GM12878 (cell line): ENCODE measurements around the gene LONP1. TPM values are rescaled to one million over a fixed set of nuclear protein-coding genes. Genes with fewer than 3 reads are reported as not detected.

Source experiments
- ATAC-seq: fragments of 200-7000 bp; cut with Tn5 transposase; 3 replicates; pipeline ENCODE4 v1.9.1; 2020; ENCODE audit warnings: mild to moderate bottlenecking, moderate library complexity
- BruUV-seq: library from RNA; stranded (reverse); fragments of 400-500 nt; replicated peaks from 2 replicates; lab custom pipeline; 2021; lab: Mats Ljungman, UMichigan
- CTCF ChIA-PET: fragments of 300-600 bp; sonication (Branson Sonifier 250); formaldehyde crosslinking; extraction: SDS; loops from one replicate; lab custom pipeline; 2021; ENCODE audit warnings: inconsistent platforms; lab: Yijun Ruan, JAX
- POLR2A ChIA-PET: fragments of 350-600 bp; formaldehyde crosslinking; extraction: SDS; loops from one replicate; lab custom pipeline; 2021; ENCODE audit warnings: inconsistent platforms; lab: Charles Lee
- RAD21 ChIA-PET: fragments of 300-600 bp; sonication (Branson Sonifier 250); formaldehyde crosslinking; loops from one replicate; lab custom pipeline; 2023; ENCODE audit warnings: antibody characterized with exemption; ENCODE audit not compliant: unreplicated experiment; lab: Charles Lee
- SMC1A ChIA-PET: fragments of 300-600 bp; sonication (Branson Sonifier 250); formaldehyde crosslinking; loops from one replicate; lab custom pipeline; 2023; ENCODE audit not compliant: unreplicated experiment, uncharacterized antibody; lab: Charles Lee
- DNase-seq: peaks from one replicate; pipeline ENCODE4 v3.0.0-alpha.2; 2011; ENCODE audit warnings: low read depth, low spot score
- FAIRE-seq: peaks from 3 replicates; lab custom pipeline; 2011; peaks lifted over from hg19 to GRCh38; lab: Jason Lieb, UNC
- H2AFZ ChIP-seq: 2 replicates; pipeline ENCODE4 v1.6.0; 2011; ENCODE audit warnings: low read depth, low read length, control low read depth; ENCODE audit not compliant: control insufficient read depth
- H3K27ac ChIP-seq: 2 replicates; pipeline ENCODE4 v1.5.1; 2011; ENCODE audit warnings: control low read depth; ENCODE audit not compliant: control insufficient read depth, insufficient read depth
- H3K27me3 ChIP-seq, 2 experiments: replicated peaks in 1 of 2; 2 replicates each; pipeline versions ENCODE4 v1.6.0 to v1.6.1; 2011; ENCODE audit warnings: low read length in 1 of 2; ENCODE audit not compliant: control insufficient read depth in 2 of 2, insufficient read depth in 2 of 2
- H3K36me3 ChIP-seq, 2 experiments: 2 replicates each; pipeline ENCODE4 v1.5.1; 2011; ENCODE audit warnings: low read length in 1 of 2; ENCODE audit not compliant: control insufficient read depth in 2 of 2, insufficient read depth in 2 of 2
- H3K4me1 ChIP-seq: 2 replicates; pipeline ENCODE4 v1.6.1; 2011; ENCODE audit warnings: mild to moderate bottlenecking, low read length, moderate library complexity, mixed read lengths; ENCODE audit not compliant: control insufficient read depth, insufficient read depth
- H3K4me2 ChIP-seq: 2 replicates; pipeline ENCODE4 v1.6.0; 2011; ENCODE audit warnings: control low read depth; ENCODE audit not compliant: control insufficient read depth, insufficient read depth
- H3K4me3 ChIP-seq: fragments of 200-600 bp; sonication (generic); 2 replicates; pipeline ENCODE4 v1.5.1; 2016
- H3K79me2 ChIP-seq: 2 replicates; pipeline ENCODE4 v1.6.0; 2011; ENCODE audit warnings: low read length; ENCODE audit not compliant: control insufficient read depth, insufficient read depth
- H3K9ac ChIP-seq: 2 replicates; pipeline ENCODE4 v1.8.0; 2011; ENCODE audit warnings: low read length, control low read depth, mixed read lengths; ENCODE audit not compliant: control insufficient read depth, insufficient read depth
- H3K9me3 ChIP-seq: replicated peaks from 3 replicates; pipeline ENCODE4 v1.5.1; 2011; ENCODE audit warnings: mild to moderate bottlenecking, low read length; ENCODE audit not compliant: control insufficient read depth, insufficient read depth
- H4K20me1 ChIP-seq: 2 replicates; pipeline ENCODE4 v1.6.0; 2011; ENCODE audit not compliant: control insufficient read depth, insufficient read depth
- BACH1 ChIP-seq: fragments of 450-650 bp; IDR thresholded peaks from 2 replicates; pipeline ENCODE4 v1.6.1; 2017; ENCODE audit warnings: mild to moderate bottlenecking, borderline replicate concordance
- CUX1 ChIP-seq: IDR thresholded peaks from 2 replicates; pipeline ENCODE4 v1.6.1; 2012; ENCODE audit warnings: improper control_type of control experiment, low read depth, low read length; ENCODE audit not compliant: insufficient replicate concordance
- FOS ChIP-seq: IDR thresholded peaks from 3 replicates; pipeline ENCODE4 v1.6.1; 2011; ENCODE audit warnings: borderline replicate concordance; ENCODE audit not compliant: insufficient read length; ENCODE audit errors: extremely low read depth
- GABPA ChIP-seq: IDR thresholded peaks from 2 replicates; pipeline ENCODE4 v1.6.1; 2014; ENCODE audit warnings: antibody characterized with exemption, low read depth, mild to moderate bottlenecking, inconsistent platforms
- MAX ChIP-seq: IDR thresholded peaks from 2 replicates; pipeline ENCODE4 v1.6.1; 2012; ENCODE audit warnings: low read depth, low read length, improper control_type of control experiment
- MXI1 ChIP-seq: fragments of 150-350 bp; IDR thresholded peaks from 2 replicates; pipeline ENCODE4 v1.6.1; 2011; ENCODE audit warnings: low read depth, mild to moderate bottlenecking, inconsistent platforms, low read length, improper control_type of control experiment
- NRF1 ChIP-seq: conservative IDR thresholded peaks from 2 replicates; pipeline ENCODE4 v1.6.1; 2011; ENCODE audit warnings: mild to moderate bottlenecking, low read depth, low read length, improper control_type of control experiment
- RFX5 ChIP-seq: IDR thresholded peaks from 2 replicates; pipeline ENCODE4 v1.6.1; 2011; ENCODE audit warnings: low read depth, low read length, improper control_type of control experiment
- SKIL ChIP-seq: fragments of 450-650 bp; IDR thresholded peaks from 2 replicates; pipeline ENCODE4 v1.6.1; 2017; ENCODE audit warnings: mild to moderate bottlenecking, low read depth, inconsistent platforms; ENCODE audit not compliant: poor library complexity, severe bottlenecking
- TARDBP ChIP-seq: IDR thresholded peaks from 2 replicates; pipeline ENCODE4 v1.6.1; 2016; ENCODE audit warnings: borderline replicate concordance
- YY1 ChIP-seq: IDR thresholded peaks from 2 replicates; pipeline ENCODE4 v1.6.1; 2011; ENCODE audit warnings: low read depth, mild to moderate bottlenecking, low read length
- WGBS: methylation state at CpG from one replicate; pipeline ENCODE4 v1.1.6; 2016; ENCODE audit warnings: low lambda C conversion rate; ENCODE audit not compliant: insufficient replicate concordance, insufficient coverage; ENCODE audit errors: missing lambda C conversion rate; 5-methylcytosine and 5-hydroxymethylcytosine counted together
- in situ Hi-C: fragments of 300-500 bp; cut with MboI; formaldehyde crosslinking; loops from 9 replicates; pipeline ENCODE4 v1.14.3; 2018; ENCODE audit warnings: mixed read lengths
- intact Hi-C: fragments of 100-400 bp; cut with micrococcal nuclease; formaldehyde crosslinking; loops from one replicate; pipeline ENCODE4 v1.14.2; 2022; ENCODE audit not compliant: unreplicated experiment
- polyA plus RNA-seq, 11 experiments: library from polyadenylated mRNA; depleted of rRNA in 4 of 11; unstranded in 6 of 11; stranded (reverse) in 5 of 11; fragments of >200 nt; fragmentation: Nextera tagmentation in 4 of 11; fragmentation: Illumina TruSeq in 1 of 11; extraction: Ambion mirVana in 4 of 11; extraction: Trizol in 1 of 11; gene quantifications; 1 replicate in 1 of 11; 2 replicates in 10 of 11; pipeline versions ENCODE4 v1.2.1 to v1.2.3, GENCODE V29; 2011 to 2016; ENCODE audit warnings: inconsistent platforms in 2 of 11, missing spikeins in 2 of 11, low read depth in 1 of 11
- total RNA-seq, 4 experiments: library from RNA; depleted of rRNA in 3 of 4; stranded (reverse); fragments of >200 nt in 3 of 4; fragmentation: Illumina TruSeq in 1 of 4; extraction: Trizol in 1 of 4; gene quantifications; 2 replicates each; pipeline versions ENCODE4 v1.2.1 to v1.2.3, GENCODE V29; 2013 to 2021
- TF ChIP-seq, protein P1 (sequence below): fragments of 450-650 bp; IDR thresholded peaks from 2 replicates; pipeline ENCODE4 v1.6.1; 2016; ENCODE audit warnings: mild to moderate bottlenecking, moderate library complexity, borderline replicate concordance

The LONP1 gene
- total and polyA plus RNA-seq, 10 of the 15 experiments (the other 5 are each of a cell fraction or from before 2014, with no cell fraction given): 0.61 to 136 (median 59.5) TPM

GRCh38 chr19:5714816-5715215 lies 5.1 kb downstream of the LONP1 start (continued):
- TF ChIP-seq RFX5 (no peak), MAX (no peak), GABPA (no peak), MXI1 (no peak), CUX1 (no peak), TARDBP (no peak)
- TF ChIP-seq, all 136 proteins: peak for 0

DNA sequence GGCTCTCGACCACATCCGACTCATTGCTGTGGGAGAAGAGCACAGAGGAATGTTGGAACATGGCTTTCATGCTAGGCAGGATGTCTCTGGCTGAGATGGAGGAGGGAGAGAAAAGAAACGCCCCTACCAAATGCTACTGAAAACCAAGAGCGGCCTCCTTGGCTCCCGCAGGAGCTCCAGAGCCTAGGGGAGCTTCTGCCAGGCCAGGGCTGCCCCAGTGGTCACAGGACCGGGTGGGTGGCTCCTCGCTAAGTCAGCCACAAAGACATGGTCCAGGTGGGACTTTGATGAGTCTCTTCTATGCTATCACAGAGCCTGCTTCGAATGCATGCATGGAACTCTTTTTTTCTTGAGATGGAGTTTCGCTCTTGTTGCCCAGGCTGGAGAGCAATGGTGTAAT lies 6.7 kb downstream of the LONP1 start:
- no peaks in the 10 kb centered on the region for H3K27me3 ChIP-seq
- ChIA-PET RAD21 (no interaction called here), POLR2A (no interaction called here), CTCF (no interaction called here), SMC1A (no interaction called here)
- intact Hi-C loops (no loop called here), in situ Hi-C loops (no loop called here)
- H3K4me1 ChIP-seq: peaks cover 4% of the 10 kb centered on the region
- no peak overlapping the region for H3K9ac ChIP-seq
- H3K4me2 ChIP-seq: no peak overlapping the region
- no peak overlapping the region for H2AFZ ChIP-seq
- ATAC-seq (no peak), DNase-seq (no peak), FAIRE-seq (no peak)
- no TSS peak for BruUV-seq
- 95% methylated on average over 8 of the region's 9 CpGs for WGBS
- H3K79me2 ChIP-seq: peaks cover 29% of the 10 kb centered on the region
- 0 out of 2 replicates have a peak, but pooled peaks cover 3% of the 10 kb centered on the region for H4K20me1 ChIP-seq
- H3K36me3 ChIP-seq: peaks cover 20 to 28% of the 10 kb centered on the region in 2 experiments; a peak in 3 of 4 replicates
- no peak overlapping the region for H3K4me3 ChIP-seq
- H3K9me3 ChIP-seq: no peaks in the 10 kb centered on the region
- H3K27ac ChIP-seq: no peak overlapping the region
- TF ChIP-seq YY1 (no peak), SKIL (no peak), FOS (no peak), BACH1 (no peak), NRF1 (no peak)
- TF ChIP-seq, protein P1, sequence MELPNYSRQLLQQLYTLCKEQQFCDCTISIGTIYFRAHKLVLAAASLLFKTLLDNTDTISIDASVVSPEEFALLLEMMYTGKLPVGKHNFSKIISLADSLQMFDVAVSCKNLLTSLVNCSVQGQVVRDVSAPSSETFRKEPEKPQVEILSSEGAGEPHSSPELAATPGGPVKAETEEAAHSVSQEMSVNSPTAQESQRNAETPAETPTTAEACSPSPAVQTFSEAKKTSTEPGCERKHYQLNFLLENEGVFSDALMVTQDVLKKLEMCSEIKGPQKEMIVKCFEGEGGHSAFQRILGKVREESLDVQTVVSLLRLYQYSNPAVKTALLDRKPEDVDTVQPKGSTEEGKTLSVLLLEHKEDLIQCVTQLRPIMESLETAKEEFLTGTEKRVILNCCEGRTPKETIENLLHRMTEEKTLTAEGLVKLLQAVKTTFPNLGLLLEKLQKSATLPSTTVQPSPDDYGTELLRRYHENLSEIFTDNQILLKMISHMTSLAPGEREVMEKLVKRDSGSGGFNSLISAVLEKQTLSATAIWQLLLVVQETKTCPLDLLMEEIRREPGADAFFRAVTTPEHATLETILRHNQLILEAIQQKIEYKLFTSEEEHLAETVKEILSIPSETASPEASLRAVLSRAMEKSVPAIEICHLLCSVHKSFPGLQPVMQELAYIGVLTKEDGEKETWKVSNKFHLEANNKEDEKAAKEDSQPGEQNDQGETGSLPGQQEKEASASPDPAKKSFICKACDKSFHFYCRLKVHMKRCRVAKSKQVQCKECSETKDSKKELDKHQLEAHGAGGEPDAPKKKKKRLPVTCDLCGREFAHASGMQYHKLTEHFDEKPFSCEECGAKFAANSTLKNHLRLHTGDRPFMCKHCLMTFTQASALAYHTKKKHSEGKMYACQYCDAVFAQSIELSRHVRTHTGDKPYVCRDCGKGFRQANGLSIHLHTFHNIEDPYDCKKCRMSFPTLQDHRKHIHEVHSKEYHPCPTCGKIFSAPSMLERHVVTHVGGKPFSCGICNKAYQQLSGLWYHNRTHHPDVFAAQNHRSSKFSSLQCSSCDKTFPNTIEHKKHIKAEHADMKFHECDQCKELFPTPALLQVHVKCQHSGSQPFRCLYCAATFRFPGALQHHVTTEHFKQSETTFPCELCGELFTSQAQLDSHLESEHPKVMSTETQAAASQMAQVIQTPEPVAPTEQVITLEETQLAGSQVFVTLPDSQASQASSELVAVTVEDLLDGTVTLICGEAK: no peak
